GM19463 (cell line): Measurements from ENCODE around the gene RPL18.
"Not testable (repeated sequence)": the region's sequence is repeated elsewhere in the genome, so short reads cannot be mapped to it uniquely, and the experiment has no call there.

Source experiments
- ATAC-seq: cut with Tn5 transposase; IDR thresholded peaks from one replicate; pipeline ENCODE4 v1.9.1; 2021; ENCODE audit warnings: mild to moderate bottlenecking, moderate library complexity; ENCODE audit not compliant: unreplicated experiment

The RPL18 gene

GRCh38 chr19:48644839-48645619 lies 26.1 kb upstream of the RPL18 start:
- no peak for ATAC-seq

GRCh38 chr19:48644355-48644754 lies 25.4 kb upstream of the RPL18 start:
- no peak for ATAC-seq

GRCh38 chr19:48642862-48643261 lies 23.9 kb upstream of the RPL18 start:
- ATAC-seq = no peak

GRCh38 chr19:48641850-48642249 lies 22.9 kb upstream of the RPL18 start:
- no peak for ATAC-seq

- ATAC-seq = no peak
These were observed 20.8 kb upstream of the RPL18 start for GRCh38 chr19:48639483-48640375.

DNA sequence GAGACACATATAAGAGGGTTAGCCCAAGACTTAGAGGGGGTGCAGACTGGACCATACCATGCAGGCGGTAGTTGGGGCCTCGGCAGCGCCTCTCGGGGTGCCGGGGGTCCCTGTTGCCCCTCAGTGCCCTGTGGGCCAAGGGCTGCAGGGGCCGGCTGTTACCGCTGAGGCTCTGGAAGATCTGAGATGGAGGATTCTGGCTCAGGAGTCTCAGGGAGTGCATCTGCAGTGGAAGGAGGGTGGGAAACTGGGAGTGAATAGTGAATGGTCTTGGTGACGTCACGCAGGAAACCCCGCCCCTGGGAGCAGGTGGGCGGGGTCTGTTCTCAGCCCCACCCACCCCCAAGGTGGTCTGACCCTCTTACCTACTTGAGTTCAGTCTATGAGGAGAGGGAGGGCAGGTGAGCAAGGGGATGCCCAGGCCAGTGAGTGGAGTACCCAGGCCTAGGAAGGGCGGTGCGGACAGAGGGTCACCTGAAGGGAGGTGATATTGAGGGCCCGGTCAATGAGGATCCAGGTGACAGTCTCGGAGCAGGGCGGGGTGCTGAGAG lies 19.9 kb upstream of the RPL18 start:
- no peak for ATAC-seq

- ATAC-seq = no peak
These were observed 19.2 kb upstream of the RPL18 start for GRCh38 chr19:48637948-48638830.

DNA sequence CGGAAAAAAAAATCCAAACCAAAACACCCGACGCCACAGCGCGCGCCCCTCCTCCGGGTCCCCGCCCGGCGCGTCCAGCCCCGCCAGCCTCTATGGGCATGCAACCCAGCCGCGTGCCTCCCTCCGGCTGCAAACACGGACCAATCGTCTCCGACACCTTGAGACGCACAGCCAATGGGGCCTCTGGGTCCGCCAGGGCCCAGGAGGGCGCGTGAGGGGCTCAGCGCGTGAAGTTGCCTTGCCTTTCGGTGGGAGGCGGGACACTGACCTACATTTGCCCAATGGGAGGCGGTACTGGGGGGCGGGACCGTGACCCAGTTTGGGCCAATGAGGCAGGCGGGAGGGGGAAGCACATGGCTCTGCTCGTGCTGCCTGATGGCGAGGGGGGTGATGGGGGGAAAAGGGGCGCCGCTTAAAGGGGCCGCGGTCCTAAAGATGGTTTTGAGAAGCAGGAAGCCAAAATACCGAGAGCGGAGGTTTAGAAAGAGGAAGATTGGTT lies 18.5 kb upstream of the RPL18 start:
- peak; percentile 81 for ATAC-seq

GRCh38 chr19:48636859-48637448 lies 18.0 kb upstream of the RPL18 start, which contains the start of gene DBP:
DBP (minus strand) TSS chr19:48637379; CDS start chr19:48636994, 385 bp downstream.
- ATAC-seq = no peak

DNA sequence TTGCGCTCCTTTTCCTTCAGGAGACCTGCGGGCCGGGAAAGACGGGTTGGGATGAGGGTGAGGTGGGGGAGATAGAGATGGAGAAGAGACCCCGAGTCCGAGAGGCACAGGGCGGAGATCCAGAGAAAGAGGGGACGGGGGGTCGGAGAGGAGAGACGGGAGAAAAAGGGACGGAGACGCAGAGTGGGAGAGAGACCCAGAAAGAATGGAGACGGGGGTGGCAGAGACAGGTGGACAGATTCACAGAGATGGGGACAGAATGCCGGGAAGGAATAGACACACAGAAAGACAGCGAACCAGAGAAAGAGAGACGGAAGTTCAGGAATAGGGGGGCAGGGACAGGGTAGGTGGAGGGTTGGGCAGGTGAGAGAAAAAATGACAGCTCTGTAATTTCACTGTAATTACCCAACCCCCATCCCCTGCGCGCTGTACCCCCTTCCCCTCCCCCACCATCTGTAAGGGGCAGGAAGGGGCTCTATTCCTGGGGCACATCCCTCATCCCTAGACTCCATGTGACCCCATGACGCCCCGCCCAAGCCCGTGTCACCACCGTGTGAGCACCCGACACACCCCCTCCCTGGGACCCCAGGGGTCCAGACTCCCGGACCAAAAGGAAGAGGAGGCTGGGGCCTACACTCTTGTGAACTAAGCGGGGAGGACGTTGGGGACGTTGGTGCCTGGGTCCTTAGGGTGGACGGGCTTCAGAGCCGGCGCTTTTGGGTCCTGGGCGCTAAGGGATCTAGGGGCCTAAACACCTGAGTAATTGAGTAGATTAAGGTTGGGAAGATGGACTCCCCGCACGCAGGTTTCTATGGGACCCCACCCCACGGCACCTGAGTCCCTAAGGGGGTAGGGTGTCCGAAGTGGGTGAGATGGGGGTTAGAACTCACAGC lies 17.2 kb upstream of the RPL18 start:
- no peak for ATAC-seq

GRCh38 chr19:48635263-48635965 lies 16.4 kb upstream of the RPL18 start:
- no peak for ATAC-seq

DNA sequence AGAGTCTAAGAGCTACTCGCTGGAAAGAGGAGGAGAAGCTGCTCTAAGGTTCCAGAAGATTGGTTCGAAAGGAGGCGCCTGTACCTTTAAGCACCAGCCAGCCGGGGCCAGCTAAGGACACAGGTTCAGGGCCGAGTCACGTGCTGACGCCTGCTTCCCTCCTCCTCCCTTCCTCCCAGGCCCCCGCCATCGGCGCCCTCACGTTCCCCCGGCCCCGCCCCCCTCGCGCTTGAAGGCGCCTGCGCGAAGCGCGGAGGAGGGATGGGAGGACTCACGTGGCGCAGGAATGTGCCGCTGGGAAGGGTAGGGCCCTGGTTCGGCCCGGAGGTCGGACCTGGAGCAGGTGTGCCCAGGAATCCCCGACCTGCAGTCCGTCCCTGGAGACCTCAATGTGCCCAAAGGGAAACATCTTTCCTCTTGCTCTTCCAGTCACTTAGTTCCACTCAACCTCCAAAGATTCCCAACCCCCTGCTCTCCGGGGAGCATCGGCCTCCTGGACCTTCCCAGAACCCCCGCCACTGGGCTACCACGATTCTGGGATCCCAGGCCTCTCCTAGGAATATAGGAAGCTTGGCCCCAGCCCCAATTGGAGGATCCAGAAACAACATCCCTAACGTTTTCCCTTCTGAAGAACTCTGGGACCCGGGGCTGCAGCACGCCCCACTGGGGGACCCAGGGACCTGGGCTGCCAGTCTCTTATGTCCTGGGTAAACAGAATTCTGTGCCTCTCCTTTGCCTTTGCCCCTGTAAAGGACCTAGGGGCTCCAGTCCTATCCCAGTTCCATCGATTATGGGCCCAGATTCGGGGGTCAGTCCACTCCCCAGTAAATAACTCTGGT lies 15.7 kb upstream of the RPL18 start:
- no peak for ATAC-seq

- ATAC-seq = no peak
These were observed 15.0 kb upstream of the RPL18 start for GRCh38 chr19:48634036-48634342.

DNA sequence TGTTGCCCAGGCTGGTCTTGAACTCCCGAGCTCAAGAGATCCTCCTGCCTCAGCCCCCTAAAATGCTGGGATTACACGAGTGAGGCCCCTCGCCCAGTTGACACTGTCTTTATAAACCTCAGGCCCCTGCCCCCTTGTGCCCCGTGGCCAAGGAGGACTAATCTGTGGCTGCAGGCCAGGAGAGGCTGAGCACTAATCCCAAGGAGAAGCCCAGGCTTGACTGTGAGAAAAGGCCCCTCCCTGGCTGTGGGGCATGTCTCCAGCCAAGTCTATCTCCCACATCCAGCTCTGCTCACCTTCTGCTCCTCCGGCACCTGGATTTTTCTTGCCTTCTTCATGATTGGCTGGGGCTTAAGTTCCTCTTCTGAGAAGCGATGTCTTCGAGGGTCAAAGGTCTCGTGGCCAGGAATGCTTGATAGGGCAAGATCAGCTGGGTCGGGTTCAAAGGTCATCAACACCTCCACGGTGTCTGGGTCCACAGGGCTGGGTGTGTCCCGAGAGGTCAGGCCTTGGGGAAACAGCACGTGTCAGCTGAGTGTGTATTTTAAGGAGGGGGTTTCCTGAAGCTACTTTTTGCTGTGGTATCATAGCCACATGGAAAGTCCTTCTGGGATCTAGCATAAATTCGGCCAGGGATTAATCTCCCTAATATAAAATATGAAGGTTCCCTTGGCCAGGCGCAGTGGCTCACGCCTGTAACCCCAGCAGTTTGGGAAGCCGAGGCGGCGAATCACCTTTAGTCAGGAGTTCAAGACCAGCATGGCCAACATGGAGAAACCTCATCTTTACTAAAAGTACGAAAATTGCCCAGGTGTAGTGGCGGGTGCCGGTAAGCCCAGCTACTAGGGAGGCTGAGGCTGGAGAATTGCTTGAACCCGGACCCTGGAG lies 14.4 kb upstream of the RPL18 start:
- no peak for ATAC-seq

DNA sequence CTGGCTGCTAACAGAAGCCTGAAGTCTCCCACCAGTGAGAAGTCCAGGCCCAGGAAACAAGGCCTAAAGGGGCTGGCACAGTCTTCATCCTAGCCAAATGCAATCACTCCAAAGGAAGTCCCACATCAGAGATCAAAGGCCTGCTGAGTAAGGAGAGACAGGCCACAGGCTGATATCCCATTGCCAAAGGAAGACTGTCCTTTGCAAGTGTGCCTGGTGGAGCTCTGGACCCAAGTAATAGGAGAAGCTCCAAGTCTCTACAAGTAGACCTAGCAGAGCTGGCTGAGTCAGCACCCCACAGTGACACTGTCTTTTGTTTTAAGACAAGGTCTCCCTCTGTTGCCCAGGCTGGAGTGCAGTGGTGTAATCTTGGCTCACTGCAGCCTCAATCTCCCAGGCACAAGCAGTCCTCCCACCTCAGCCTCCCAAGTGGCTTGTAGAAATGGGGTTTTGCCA lies 13.7 kb upstream of the RPL18 start:
- ATAC-seq = no peak

DNA sequence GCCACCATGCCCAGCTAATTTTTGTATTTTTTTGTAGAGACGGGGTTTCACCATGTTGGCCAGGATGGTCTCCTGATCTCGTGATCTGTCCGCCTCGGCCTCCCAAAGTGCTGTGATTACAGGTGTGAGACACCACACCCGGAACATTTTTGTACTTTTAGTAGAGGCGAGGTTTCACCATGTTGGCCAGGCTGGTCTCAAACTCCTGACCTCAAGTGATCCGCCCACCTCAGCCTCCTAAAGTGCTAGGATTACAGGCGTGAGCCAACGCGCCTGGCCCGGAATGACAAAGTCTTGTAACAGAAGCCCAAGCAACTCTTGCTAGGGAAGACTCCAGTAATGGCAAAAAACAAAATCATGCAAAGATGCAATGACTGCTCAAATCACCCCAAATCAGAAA lies 13.3 kb upstream of the RPL18 start:
- ATAC-seq = not testable (repeated sequence)

GRCh38 chr19:48631225-48631624 lies 12.2 kb upstream of the RPL18 start:
- no peak for ATAC-seq
